HG03342 (cell line): ENCODE measurements around the gene BRIX1.
"Not testable (repeated sequence)": the region's sequence is repeated elsewhere in the genome, so short reads cannot be mapped to it uniquely, and the experiment has no call there.

ENCODE experiments used
- ATAC-seq: cut with Tn5 transposase; IDR thresholded peaks from one replicate; pipeline ENCODE4 v1.9.1; 2021; ENCODE audit warnings: mild to moderate bottlenecking, moderate library complexity; ENCODE audit not compliant: unreplicated experiment

The BRIX1 gene

GRCh38 chr5:34957857-34958690 lies 42.6 kb downstream of the BRIX1 start:
- ATAC-seq: peak; percentile 48

GRCh38 chr5:34959323-34959722 lies 43.8 kb downstream of the BRIX1 start:
- ATAC-seq: peak; percentile 95

DNA sequence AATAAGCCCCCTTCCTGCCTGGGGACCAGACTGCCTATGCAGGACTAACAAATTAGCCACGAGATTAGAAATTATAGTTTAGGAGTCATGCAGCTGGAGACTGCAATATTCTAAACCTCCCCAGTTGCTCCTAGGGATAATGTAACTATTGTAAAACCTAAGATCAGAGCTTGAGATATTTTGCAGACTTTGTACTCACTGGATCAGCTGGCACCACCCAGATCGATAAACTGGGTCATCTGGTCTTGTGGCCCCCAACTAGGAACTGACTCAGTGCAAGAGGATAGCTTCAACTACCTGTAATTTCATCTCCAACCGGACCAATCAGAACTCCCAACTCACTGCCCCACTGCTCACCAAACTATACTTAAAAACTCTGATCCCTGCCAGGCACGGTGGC lies 52.0 kb downstream of the BRIX1 start:
- no peak for ATAC-seq

- ATAC-seq: no peak
Observed at GRCh38 chr5:34968258-34968657, 52.7 kb downstream of the BRIX1 start.

- no peak for ATAC-seq
Observed at GRCh38 chr5:34970552-34970951, 55.0 kb downstream of the BRIX1 start.

DNA sequence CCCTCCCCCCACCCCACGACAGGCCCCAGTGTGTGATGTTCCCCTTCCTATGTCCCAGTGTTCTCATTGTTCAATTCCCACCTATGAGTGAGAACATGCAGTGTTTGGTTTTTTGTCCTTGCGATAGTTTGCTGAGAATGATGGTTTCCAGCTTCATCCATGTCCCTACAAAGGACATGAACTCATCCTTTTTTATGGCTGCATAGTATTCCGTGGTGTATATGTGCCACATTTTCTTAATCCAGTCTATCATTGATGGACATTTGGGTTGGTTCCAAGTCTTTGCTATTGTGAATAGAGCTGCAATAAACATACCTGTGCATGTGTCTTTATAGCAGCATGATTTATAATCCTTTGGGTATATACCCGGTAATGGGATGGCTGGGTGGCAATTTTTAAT lies 56.1 kb downstream of the BRIX1 start:
- not testable (repeated sequence) for ATAC-seq
